C1 segment of cervical spinal cord (tissue), 14 donors: ENCODE measurements around the gene TMEM87B.

Experiments used
- DNase-seq, 14 donors: peaks; one replicate each; lab custom pipeline; 2025; lab: John Stamatoyannopoulos, UW

TMEM87B gene

GRCh38 chr2:112166806-112167499, 111.9 kb downstream of the TMEM87B start:
- DNase-seq = no peak

GRCh38 chr2:112168422-112169124, 113.5 kb downstream of the TMEM87B start:
- DNase-seq = no peak
